GM19099 (cell line): ENCODE data around the gene CDC73.
A peak's percentile ranks its signal among the peaks of the same experiment; 100 is the strongest.

Experiments
- POLR2A ChIP-seq: IDR thresholded peaks from 3 replicates; pipeline ENCODE4 v1.6.1; 2011; ENCODE audit warnings: low read depth; ENCODE audit not compliant: insufficient read length; ENCODE audit errors: extremely low read depth

The CDC73 gene

DNA sequence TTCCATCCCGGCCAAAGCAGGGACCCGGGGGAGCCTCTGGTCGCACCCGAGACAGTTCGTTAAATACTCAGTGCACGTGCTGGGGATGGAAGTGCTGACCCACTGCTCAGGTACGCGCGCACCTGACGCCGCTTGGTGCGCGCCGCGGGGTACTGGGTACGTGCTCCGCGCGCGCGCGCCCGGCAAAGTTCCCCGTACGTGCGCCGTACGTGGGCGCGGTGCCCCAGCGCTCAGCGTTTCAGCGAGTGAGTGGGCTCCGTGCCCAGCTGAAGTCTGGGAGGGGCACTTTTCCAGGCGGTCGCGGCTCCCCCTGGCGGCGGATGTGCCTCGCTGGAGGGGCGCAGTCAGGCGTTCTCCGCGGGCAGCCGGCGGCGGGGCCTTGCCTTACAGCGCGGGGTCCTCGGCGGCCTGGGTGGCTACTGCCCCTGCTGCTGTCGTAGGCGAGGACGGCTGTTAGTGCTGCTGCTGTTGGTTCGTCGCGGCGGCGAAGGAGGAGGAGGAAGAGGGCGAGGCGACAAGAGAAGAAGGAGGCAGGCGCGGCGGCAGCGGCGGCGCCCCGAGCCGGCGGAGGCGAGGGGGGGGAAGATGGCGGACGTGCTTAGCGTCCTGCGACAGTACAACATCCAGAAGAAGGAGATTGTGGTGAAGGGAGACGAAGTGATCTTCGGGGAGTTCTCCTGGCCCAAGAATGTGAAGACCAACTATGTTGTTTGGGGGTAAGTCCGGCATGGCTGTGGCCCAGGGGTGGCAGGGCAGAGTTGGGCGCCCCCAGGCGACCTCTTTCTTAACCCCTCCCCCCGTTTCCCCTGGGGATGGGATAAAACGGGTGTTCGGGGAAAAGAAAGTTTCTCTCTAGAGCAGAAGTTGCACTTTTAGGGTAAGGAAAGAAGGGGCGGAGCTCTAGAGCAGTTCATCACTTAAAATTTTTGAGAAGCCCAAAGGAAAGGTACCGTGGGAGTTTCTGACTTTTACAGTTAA, at the start of gene CDC73:
Gene CDC73, plus strand, starts transcription at position 416 of the 978 bp plus-strand sequence. Its CDS starts 170 bp downstream, at position 586.
- TF ChIP-seq POLR2A = peak; percentile 85

DNA sequence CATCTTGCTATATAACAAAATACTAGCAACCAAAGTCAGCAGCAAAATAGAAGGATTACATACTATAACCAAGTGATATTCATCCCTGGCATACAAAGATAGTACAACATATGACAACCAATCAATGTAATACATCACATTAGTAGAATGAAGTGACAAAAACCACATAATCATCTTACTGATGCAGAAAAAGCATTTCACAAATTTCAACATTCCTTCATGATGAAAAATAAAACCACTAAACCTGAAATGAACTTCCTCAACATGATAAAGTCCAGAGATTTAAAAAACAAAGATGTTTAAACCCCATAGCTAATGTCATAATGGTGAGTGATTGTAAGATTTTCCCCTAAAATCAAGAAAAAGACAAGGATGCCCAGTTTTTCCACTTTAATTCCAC, 43.8 kb upstream of the CDC73 start:
- no peak for TF ChIP-seq POLR2A

DNA sequence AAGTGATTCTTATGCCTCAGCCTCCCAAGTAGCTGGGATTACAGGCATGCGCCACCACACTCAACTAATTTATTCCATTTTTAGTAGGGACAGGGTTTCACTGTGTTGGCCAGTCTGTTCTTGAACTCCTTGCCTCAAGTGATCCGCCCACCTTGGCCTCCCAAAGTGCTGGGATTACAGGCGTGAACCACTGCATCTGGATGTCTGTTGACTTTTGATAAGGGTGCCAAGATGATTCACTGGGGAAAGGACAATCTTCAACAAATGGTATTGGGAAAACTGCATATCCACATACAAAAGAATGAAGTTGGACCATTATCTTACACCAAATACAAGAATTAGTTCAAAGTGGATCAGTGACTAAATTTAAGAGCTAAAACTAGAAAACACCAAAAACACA, 42.6 kb upstream of the CDC73 start:
- no peak for TF ChIP-seq POLR2A

DNA sequence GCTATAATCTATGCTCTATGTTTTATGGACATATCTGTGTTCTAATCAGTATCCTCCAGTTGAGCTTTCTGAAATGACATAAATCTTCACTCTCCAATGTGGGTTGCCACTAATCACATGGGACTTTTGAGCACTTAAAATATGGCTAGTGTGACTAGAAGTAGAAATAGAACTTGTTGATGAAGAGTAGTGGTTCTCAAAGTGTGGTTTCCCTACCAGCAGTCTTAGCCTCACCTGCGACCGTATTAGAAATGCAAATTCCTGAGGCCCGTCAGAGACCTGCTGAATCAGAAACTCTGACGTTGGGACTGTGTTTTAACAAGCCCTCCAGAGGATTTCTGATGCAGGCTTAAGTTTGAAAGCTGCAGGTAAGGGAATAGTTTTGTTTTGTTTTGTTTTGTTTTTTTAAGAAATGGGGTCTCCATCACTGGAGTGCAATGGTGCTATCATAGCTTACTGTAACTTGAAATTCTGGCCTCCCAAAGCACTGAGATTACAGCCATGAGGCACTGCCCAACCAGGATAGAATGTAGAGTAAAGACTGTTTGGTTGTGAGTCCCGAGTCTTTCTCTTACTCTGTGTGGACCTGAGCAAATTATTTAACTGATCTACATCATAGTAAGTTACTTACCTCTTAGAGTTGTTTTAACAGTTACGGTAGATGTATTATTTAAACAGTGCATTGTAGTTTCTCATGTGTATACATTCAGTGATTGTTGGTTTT, 38.3 kb upstream of the CDC73 start:
- no peak for TF ChIP-seq POLR2A

DNA sequence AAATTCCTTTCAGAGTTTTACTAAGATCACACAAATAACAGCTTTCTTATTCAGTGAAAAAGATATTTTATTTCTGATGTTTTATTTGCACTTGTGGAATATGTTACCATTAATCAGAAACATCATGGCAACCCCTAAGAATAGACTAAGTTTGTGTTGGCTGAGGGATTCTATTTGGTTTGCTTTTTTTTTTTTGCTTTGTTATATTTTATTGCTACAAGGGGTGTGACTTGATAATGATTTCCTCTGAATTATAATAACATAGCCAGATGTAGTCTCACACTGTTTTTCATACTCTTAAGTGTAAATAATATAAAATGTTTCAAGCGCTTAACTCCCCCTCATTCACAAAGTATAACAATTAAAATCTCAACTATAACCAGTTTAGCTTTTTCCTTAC, 36.6 kb upstream of the CDC73 start:
- no peak for TF ChIP-seq POLR2A

DNA sequence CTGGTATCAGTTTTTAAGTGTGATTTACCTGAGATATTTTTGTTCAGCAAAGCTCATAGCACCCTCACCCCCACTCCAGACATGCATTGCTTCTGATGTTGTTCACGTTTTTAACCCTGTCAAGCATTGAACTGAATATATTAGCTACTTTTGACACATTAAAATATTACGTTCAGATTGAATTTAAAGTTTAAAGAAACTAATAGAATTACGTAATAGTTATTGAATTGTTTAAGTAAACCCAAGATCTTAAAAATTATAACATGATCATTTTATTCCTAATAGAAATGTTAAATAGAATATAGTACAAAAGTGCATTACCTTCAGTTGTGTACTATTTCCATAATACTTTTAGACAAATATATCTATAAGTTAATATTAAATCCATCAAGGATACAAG, 35.5 kb upstream of the CDC73 start:
- no peak for TF ChIP-seq POLR2A

DNA sequence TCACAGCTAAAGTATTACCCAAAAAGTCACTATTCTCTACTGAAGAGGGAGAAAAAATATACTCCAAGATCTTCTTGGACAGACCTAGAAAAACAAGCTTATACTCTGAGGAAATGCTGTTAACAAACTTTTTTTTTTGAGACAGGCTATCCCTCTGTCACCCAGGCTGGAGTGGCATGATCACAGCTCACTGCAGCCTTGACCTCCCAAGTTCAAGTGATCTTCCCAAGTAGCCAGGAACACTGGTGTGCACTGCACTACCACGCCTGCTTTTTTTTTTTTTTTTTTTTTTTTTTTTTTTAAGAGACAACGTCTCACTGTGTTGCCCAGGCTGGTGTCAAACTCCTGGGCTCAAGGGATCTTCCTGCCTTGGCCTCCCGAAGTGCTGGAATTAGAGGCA, 33.9 kb upstream of the CDC73 start:
- TF ChIP-seq POLR2A = no peak

DNA sequence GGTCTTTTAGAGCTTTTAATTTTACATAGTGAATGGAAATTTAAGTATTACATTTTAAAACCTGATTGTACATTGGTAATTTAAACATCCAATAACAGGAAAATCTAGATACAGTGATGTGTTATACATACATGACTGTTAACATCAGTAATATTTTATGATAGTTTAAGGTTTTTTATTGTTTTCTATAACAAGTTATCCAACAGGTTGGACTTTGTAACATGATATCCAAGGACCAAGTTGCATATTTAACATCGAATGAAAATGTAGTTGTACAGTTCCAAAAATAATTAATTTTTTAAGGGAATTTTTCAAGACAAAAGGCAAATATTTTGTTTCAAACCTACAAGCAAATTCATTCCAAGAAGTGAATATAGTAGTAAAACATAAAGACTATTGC, 31.0 kb upstream of the CDC73 start:
- TF ChIP-seq POLR2A = no peak

DNA sequence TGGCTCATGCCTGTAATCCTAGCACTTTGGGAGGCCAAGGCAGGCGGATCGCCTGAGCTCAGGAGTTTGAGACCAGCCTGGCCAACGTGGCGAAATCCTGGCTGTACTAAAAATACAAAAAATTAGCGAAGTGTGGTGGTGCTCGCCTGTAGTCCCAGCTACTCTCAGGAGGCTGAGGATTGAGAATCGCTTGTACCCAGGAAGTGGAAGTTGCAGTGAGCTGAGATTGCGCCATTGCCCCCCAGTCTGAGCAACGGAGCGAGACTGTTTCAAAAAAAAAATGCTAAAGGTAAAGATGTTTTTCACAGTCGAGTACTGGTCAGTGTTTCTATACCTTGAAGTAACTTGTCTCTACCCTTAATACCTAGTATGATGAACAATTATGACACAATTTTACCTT, 27.7 kb upstream of the CDC73 start:
- no peak for TF ChIP-seq POLR2A

DNA sequence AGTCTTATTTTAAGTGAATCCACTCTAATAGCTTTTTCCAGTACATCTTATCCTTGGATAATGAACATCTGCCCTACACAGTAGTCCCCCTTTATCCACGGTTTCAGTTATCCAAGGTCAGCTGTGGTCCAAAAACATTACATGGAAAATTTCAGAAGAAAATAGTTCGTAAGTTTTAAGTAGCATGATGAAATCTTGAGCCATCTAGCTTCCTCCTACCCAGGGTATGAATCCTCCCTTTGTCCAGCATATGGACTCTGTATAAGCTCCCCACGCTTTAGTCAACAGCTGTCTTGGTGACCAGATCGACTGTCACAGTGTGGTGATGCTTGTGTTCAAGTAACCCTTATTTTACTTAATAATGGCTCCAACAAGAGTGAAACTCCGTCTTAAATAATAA, 19.2 kb upstream of the CDC73 start:
- TF ChIP-seq POLR2A = no peak

DNA sequence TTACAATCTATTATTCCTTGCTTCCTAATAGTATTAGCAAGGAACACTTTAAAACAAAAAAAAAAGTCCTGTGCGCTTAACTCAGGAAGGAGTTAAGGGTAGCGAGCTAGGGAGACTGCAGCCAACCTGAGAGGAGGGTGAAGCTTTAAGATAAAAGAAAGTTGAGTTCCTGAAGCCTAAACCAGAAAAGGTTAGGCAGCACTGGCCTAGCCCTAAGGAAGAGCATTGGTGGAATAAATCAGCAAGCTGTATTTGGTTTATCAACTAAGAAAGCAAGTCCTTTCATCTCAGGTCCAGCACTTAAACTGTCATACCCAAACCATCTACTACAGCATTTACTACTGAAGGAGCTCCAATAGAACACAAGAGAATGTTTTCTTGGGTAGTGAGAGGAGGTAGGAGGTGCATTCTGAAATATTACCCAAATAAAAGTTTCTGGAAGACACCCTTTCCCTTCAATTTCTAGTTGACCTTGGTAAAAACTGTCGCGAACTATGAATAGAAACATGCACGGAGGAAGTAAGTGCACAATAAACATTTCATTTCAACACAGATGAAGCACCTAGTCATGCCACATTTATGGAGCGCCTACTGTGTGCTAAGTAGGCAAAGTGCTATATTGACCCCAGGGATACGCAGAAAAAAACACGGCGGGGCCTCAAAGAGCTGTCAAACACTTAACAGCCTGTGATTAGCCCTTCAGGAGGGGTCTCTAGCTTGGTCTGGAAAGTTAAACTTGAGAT, 17.9 kb upstream of the CDC73 start:
- TF ChIP-seq POLR2A = no peak

DNA sequence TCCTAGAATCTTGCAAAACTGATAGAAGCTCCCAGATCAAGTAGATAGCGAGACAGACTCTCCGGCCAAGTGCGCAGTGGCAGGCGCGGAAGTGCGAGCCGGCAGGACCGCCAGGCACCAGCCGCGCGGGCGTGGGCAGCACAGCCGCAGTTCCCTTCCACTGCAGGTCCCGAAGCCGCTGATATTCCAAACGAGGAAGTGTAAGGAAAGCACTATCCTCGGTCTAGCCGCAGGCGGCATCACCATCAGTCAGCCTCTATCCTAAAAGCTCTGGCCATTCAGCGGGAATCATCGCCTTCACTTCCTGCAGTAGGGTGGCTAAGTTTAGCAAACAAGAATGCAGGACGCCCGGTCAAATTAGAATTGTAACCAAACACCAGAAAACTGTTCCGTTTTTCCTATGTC, 17.3 kb upstream of the CDC73 start:
- no peak for TF ChIP-seq POLR2A

DNA sequence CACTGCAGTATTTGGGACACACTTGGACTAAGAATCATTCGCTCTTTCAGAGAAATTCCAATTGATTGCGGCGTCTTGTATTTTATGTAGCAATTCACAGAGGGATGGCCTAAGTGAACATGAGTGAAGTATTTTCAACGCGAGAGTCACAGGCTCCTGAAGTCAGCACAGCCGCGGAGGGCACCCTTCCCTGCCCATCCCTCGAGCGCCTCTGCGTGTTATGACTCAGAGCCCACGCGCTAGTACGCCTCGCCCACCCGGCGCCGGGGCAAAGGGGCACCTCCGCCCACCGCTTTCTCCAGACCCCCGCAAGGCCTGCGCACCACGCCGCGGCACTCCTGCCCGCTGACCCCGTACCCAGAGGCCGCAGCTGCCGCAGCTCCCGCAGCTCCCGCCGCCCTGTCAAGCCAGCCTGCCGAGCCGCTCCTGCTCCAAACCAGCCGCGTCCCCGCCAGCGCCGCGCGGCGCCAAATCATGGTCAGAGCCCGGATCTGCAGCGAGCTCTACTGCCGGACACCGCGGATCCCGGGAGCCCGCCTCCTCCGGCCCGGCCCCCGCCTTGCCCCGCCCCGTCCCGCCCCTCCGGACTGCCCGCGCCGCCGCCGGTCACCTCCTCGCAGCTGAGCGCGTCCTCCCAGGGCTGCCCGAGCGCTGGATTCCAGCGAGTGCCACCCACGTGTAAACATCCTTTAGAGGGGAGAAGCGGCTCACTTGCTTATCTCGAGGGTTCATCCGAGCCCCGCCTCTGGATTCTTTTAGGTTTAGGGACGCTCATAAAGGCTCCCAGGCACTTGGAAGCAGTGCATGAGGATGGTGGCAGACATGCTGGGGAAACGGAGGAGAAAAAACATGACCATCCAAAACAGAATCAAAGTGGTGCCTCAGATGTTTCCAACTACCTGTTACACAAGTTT, 16.7 kb upstream of the CDC73 start, which contains the start of gene GLRX2:
Gene GLRX2, minus strand, starts transcription at position 508 of the 914 bp plus-strand sequence. Its CDS starts 32 bp downstream, at position 476.
- peak; percentile 75 for TF ChIP-seq POLR2A

DNA sequence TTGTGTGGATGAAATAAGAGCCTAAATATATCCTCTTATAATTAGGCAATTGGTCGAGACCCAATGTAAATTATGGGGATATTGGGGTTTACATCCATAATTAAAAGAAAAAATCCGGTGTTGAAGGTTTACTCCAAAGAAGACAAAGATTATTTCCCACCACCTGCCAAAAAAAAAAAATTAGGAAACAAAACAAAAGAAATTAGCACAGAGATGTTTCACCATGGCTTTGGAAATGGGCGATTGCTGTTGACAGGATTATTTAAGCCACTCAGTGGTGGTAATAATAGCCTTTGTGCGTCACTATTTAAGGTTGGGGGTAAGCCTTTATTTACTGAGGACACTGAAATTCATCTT, 16.0 kb upstream of the CDC73 start:
- TF ChIP-seq POLR2A = no peak

DNA sequence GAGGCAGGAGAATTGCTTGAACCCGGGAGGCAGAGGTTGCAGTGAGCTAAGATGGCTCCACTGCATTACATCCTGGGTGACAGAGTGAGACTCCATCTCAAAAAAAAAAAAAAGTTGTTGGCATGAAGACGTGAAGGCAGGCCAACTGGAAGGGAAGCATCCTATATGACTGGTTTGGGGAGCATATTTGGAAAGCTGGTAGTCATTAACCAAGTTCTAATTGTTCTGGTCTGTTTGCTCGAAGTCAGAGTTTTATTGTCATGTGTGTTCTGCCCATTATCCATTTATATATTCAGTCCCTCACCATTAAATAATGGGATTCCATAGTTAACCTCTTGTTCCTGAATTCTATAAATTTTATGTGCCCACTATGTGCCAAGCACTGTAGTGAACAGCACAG, 13.4 kb upstream of the CDC73 start:
- no peak for TF ChIP-seq POLR2A

DNA sequence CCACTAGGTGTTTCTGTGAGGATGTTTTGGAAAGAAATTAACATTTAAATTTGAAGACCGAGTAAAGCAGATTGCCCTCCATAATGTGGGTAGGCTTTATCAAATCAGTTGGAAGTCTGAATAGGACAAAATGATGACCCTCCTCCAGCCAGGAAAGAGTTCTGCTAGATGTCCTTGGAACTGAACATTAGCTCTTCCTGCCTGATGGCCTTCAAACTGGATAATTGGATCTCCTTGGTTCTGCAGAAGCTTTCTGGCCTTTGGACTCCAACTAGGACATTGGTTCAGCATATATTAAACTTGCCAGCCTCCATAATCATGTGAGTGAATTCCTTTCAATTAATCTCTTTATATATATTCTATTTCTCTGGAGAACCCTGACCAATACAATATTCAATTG, 12.2 kb upstream of the CDC73 start:
- TF ChIP-seq POLR2A = no peak
